Small intestine (tissue), 7 donors: Measurements from ENCODE around the gene ZFP92. TPM values are rescaled to one million over a fixed set of nuclear protein-coding genes. Genes with fewer than 3 reads are reported as not detected.
A peak's percentile ranks its signal among the peaks of the same experiment; 100 is the strongest.
"Not testable (repeated sequence)": the region's sequence is repeated elsewhere in the genome, so short reads cannot be mapped to it uniquely, and the experiment has no call there.

ENCODE experiments used
- DNase-seq, 2 donors: peaks; one replicate each; pipeline versions ENCODE4 v3.0.0 to v3.0.0-alpha.2; 2013
- FAIRE-seq: peaks from 2 replicates; lab custom pipeline; 2012; peaks lifted over from hg19 to GRCh38; lab: Jason Lieb, UNC
- H3K27ac ChIP-seq, 3 donors: one replicate each; pipeline ENCODE4 v1.5.1; 2013; ENCODE audit warnings: low read length in 2 of 3, mild to moderate bottlenecking in 2 of 3, control low read depth in 1 of 3, inconsistent platforms in 1 of 3, low read depth in 1 of 3, moderate library complexity in 1 of 3
- H3K27me3 ChIP-seq, 3 donors: one replicate each; pipeline ENCODE4 v1.6.1; 2013; ENCODE audit warnings: low read length in 3 of 3, inconsistent platforms in 1 of 3; ENCODE audit not compliant: control insufficient read depth in 3 of 3, insufficient read depth in 3 of 3
- H3K36me3 ChIP-seq, 3 donors: one replicate each; pipeline ENCODE4 v1.6.1; 2013; ENCODE audit warnings: low read length in 3 of 3, inconsistent platforms in 1 of 3, low read depth in 1 of 3, mild to moderate bottlenecking in 1 of 3, moderate library complexity in 1 of 3; ENCODE audit not compliant: control insufficient read depth in 3 of 3, insufficient read depth in 2 of 3
- H3K4me1 ChIP-seq, 3 donors: one replicate each; pipeline ENCODE4 v1.6.1; 2013; ENCODE audit warnings: low read length in 2 of 3, inconsistent platforms in 1 of 3, low read depth in 1 of 3, mild to moderate bottlenecking in 1 of 3, moderate library complexity in 1 of 3; ENCODE audit not compliant: control insufficient read depth in 3 of 3, insufficient read depth in 2 of 3
- H3K4me3 ChIP-seq, 3 donors: one replicate each; pipeline ENCODE4 v1.5.1; 2013; ENCODE audit warnings: low read length in 3 of 3, control low read depth in 1 of 3, inconsistent platforms in 1 of 3, low read depth in 1 of 3, mild to moderate bottlenecking in 1 of 3, moderate library complexity in 1 of 3
- H3K9me3 ChIP-seq, 2 donors: one replicate each; pipeline ENCODE4 v1.6.1; 2013; ENCODE audit warnings: low read depth in 1 of 2, low read length in 1 of 2; ENCODE audit not compliant: control insufficient read depth in 2 of 2, insufficient read depth in 1 of 2
- WGBS, 3 donors: extraction: QIAGEN DNeasy Blood & Tissue Kit; methylation state at CpG; one replicate each; pipeline ENCODE4 v1.1.7; 2013; 5-methylcytosine and 5-hydroxymethylcytosine counted together
- polyA plus RNA-seq, 4 donors: library from polyadenylated mRNA; stranded (reverse) in 3 of 4; unstranded in 1 of 4; fragments of 200-250 nt in 3 of 4; fragments of 120-200 nt in 1 of 4; gene quantifications; one replicate each; pipeline versions ENCODE4 v1.2.1 to v1.2.3, GENCODE V29; 2013
- donor health status: healthy with polysubstance abuse.
- donor health status: control.
- donor health status: control.
- donor health status: Bipolar disorder and iron deficiency.
- donor health status: healthy.

ZFP92 gene
- polyA plus RNA-seq, 4 donors = 0.27 to 3.8 (median 0.42) TPM; not detected in 1

GRCh38 chrX:153401133-153401764 is 10.0 kb upstream of the ZFP92 start, which contains the start of gene PNMA6E:
Gene PNMA6E, minus strand, starts transcription at chrX:153401350. Its CDS starts 2,501 bp downstream, at chrX:153398849.
- no peaks in the 10 kb centered on the region for H3K9me3 ChIP-seq
- no peaks in the 10 kb centered on the region for H3K36me3 ChIP-seq
- 93 to 97% (median 94%) methylated on average over 22 to 29 of the region's 29 CpGs for WGBS, 3 donors
- H3K4me3 ChIP-seq = no peak within 1 kb of the TSS
- H3K27ac ChIP-seq = no peak within 1 kb of the TSS
- no peaks in the 10 kb centered on the region for H3K4me1 ChIP-seq
- H3K27me3 ChIP-seq = no peaks in the 10 kb centered on the region
- FAIRE-seq (no peak), DNase-seq (no peak)

DNA sequence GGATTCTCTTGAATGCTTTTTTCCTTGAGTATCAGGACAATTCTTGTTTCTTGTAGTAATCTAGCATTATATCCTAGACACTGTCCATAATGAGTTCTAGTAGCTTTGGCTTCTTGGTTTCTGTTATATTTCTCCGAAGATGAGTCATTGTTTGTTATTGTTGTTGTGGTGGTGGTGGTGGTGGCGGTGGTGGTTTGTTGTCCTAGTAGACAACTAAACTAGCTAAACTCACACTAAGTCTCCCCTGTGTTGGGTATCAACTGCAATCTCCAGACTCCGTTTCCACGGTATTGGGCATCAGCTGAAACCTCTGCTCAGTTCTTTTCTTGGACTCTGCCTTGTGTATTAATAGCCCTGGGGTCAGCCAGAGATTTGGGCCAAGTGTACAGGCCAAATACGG is 6.9 kb upstream of the ZFP92 start:
- FAIRE-seq = peak; percentile 47
- H3K27me3 ChIP-seq, H3K27ac ChIP-seq, H3K36me3 ChIP-seq, H3K9me3 ChIP-seq, H3K4me3 ChIP-seq, H3K4me1 ChIP-seq, DNase-seq: not testable (repeated sequence)
- WGBS, 3 donors = 57 to 84% (median 66%) methylated on average over 5 of the region's 5 CpGs

- no peak for DNase-seq
- Histone ChIP-seq H3K4me3 (no peak overlapping the region), H3K4me1 (no peaks in the 10 kb centered on the region), H3K9me3 (no peaks in the 10 kb centered on the region), H3K27me3 (no peaks in the 10 kb centered on the region), H3K27ac (no peak overlapping the region), H3K36me3 (no peaks in the 10 kb centered on the region)
- 40 to 45% (median 42%) methylated on average over 5 of the region's 5 CpGs for whole genome bisulfite sequencing, 3 donors
- no peak for FAIRE-seq
These were observed 5.8 kb upstream of the ZFP92 start for GRCh38 chrX:153405426-153405825.

- FAIRE-seq (no peak), DNase-seq (no peak)
- H3K4me1 ChIP-seq = no peaks in the 10 kb centered on the region
- no peak overlapping the region for H3K4me3 ChIP-seq
- no peaks in the 10 kb centered on the region for H3K36me3 ChIP-seq
- no peaks in the 10 kb centered on the region for H3K9me3 ChIP-seq
- H3K27ac ChIP-seq = no peak overlapping the region
- WGBS, 3 donors = 82 to 96% (median 91%) methylated on average over 9 of the region's 9 CpGs
- H3K27me3 ChIP-seq = no peaks in the 10 kb centered on the region
These were observed 5.3 kb upstream of the ZFP92 start for GRCh38 chrX:153406011-153406410.

DNA sequence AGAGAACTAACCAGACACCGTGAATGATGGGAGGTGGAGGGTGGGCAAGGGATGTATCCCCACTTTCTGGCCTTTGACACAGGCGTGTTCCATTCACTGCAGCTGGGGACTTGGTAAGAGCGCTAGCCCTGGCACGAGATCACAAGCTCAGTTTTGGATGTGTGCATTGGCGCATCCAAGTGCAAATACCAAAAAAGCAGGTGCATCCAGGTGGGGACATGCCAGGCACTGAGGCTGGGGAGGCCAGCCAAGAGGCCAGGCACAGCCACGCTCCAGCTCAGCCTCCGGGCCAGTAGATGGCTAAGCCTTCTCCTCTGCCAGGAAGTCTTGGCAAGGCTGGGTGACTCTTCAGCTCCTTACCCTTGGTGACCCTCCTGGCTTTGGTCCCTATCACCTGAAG is 4.4 kb upstream of the ZFP92 start:
- H3K4me1 ChIP-seq = no peaks in the 10 kb centered on the region
- no peaks in the 10 kb centered on the region for H3K27me3 ChIP-seq
- FAIRE-seq (no peak), DNase-seq (no peak)
- H3K9me3 ChIP-seq = no peaks in the 10 kb centered on the region
- no peaks in the 10 kb centered on the region for H3K36me3 ChIP-seq
- no peak overlapping the region for H3K27ac ChIP-seq
- H3K4me3 ChIP-seq = no peak overlapping the region
- 35 to 82% (median 55%) methylated on average over 7 of the region's 7 CpGs for WGBS, 3 donors

GRCh38 chrX:153407736-153408135 is 3.5 kb upstream of the ZFP92 start:
- Histone ChIP-seq H3K4me1 (no peaks in the 10 kb centered on the region), H3K9me3 (no peaks in the 10 kb centered on the region), H3K27me3 (no peaks in the 10 kb centered on the region), H3K36me3 (no peaks in the 10 kb centered on the region), H3K27ac (no peak overlapping the region), H3K4me3 (no peak overlapping the region)
- FAIRE-seq (no peak), DNase-seq (peak in 1 of 2 donors; percentile 5)
- 49 to 61% (median 52%) methylated on average over 3 of the region's 3 CpGs for WGBS, 3 donors

DNA sequence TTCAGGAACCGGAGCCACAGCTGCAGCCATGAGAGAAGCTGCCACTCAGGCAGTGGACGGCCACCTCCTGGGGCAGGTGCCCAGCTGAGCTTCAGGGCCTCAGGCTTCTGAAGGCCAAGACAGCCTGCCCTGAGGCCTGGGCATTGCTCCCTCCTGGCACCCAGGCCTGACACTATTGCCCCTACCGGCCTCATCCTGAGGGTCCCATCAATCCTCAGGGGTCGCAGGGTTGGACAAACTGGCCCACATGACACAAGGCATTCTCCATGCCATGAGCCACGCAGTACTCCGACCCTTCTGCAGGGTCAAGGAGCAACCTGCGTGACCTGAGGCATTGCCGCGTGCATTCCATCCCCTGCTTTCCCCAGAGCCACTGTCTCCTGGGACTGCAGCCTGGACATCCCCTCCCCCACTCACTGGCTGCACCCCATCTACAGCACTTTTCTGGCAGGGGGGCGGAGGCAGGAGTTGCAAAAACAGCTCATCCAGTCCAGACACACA is 3.0 kb upstream of the ZFP92 start:
- H3K27ac ChIP-seq = no peak overlapping the region
- no peaks in the 10 kb centered on the region for H3K27me3 ChIP-seq
- no peak for DNase-seq
- no peak for FAIRE-seq
- WGBS, 3 donors = 71 to 83% (median 74%) methylated on average over 8 to 10 of the region's 10 CpGs
- H3K36me3 ChIP-seq = no peaks in the 10 kb centered on the region
- H3K4me1 ChIP-seq = no peaks in the 10 kb centered on the region
- no peaks in the 10 kb centered on the region for H3K9me3 ChIP-seq
- no peak overlapping the region for H3K4me3 ChIP-seq

DNA sequence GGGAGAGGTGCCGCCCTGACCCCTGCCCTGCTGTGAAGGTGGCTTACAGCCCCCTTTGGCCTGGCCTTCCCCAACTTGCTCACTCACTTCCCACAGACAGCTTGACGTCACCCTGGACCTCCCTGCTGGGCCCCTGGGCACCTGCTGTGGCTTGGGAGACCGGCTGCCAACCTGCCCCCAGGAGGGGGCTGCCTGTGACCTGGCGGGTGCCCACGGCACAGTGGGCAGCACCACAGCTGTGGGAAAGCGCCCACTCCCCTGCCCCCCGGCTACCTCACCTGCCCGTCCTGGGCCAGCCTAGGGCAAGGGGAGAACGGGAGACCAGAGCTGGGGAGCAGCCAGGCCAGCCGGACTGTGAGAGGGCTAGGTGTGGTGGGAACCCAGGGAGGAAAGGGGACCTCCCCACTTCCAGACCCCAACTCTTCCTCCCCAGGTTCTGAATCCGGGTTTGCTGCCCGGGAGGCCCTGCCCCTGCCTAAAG is 2.4 kb upstream of the ZFP92 start:
- no peak for FAIRE-seq
- Histone ChIP-seq H3K27ac (no peak overlapping the region), H3K27me3 (no peaks in the 10 kb centered on the region), H3K36me3 (no peaks in the 10 kb centered on the region), H3K9me3 (no peaks in the 10 kb centered on the region), H3K4me1 (no peaks in the 10 kb centered on the region), H3K4me3 (no peak overlapping the region)
- WGBS, 3 donors = 84 to 90% (median 84%) methylated on average over 8 to 12 of the region's 12 CpGs
- DNase-seq = no peak
